Erythroblast (primary cell): ENCODE data around the gene TSR3.

Source experiments
- DNase-seq, 2 experiments: peaks; one replicate each; lab custom pipeline; 2025; lab: John Stamatoyannopoulos, UW
- GATA1 ChIP-seq: IDR thresholded peaks from 2 replicates; pipeline ENCODE4 v1.6.1; 2011; ENCODE audit warnings: low read depth, mild to moderate bottlenecking, control low read depth, low read length, moderate library complexity
- POLR2A ChIP-seq: IDR thresholded peaks from 2 replicates; pipeline ENCODE4 v1.6.1; 2011; ENCODE audit warnings: mild to moderate bottlenecking, low read length

The TSR3 gene

DNA sequence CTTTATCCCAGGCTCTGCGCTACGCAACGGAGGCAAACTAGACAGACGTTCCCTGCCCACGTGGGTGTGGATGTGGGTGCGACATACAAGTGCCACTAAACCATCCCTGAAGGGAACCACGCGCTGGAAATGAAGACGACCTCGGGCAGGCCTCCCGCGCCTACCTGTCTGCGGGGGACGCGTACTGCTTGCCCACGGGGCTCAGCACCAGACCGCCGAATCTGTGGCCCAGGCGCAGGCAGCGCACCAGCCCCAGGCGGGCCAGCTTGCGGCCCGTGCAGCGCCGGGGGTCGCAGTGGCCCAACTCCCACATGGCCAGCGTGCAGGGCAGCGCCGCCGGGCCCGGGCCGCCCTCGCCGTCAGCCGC lies 480 bp downstream of the TSR3 start:
- TF ChIP-seq GATA1 = no peak
- no peak for TF ChIP-seq POLR2A
- DNase-seq = peak; percentile 51 to 56

DNA sequence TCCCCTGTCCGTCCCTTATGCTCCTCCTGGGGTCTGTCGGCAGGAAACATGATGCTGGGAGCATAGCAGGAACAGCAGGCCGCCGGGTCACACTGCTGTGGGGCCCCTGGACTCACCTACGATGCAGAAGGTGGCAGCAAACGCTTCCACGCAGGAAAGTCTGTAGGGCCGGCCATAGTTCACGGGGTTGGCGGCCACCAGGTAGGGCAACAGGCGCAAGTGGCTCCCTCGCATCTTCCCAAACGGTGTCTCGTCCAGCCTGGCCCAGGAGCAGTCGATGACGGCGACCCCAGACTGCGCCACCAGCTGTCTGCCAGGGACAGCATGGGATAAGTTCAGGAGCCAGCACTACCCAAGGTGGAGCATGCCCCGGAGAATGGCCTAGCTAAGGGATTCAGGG lies 987 bp downstream of the TSR3 start:
- no peak for TF ChIP-seq POLR2A
- TF ChIP-seq GATA1 = no peak
- DNase-seq = no peak

- no peak for DNase-seq
- TF ChIP-seq POLR2A = no peak
- no peak for TF ChIP-seq GATA1
Observed at GRCh38 chr16:1349951-1350350, 1.7 kb downstream of the TSR3 start.

GRCh38 chr16:1349351-1349750 lies 2.3 kb downstream of the TSR3 start:
- TF ChIP-seq GATA1 = no peak
- TF ChIP-seq POLR2A = no peak
- no peak for DNase-seq

DNA sequence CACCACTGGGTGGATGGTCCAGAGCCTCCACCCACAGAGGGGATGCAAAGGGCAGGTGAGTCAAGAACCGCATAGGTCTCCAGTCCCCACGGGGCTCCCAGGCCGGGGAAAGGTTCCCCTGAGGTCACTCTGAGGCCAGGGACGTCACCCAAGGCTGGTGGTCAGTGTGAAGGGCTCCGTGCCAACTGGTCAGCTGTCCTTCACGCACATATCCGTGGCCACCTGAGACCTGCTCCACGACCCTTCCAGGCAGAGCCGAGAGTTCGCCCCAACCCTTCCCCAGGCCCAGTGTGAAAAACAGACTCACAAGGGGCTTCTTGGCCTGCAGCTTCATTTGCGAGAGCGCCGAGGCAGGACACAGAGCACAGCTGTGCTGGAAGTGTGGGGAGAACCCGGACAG lies 2.8 kb downstream of the TSR3 start:
- TF ChIP-seq GATA1 = no peak
- TF ChIP-seq POLR2A = no peak
- DNase-seq = no peak

- no peak for DNase-seq
- TF ChIP-seq GATA1 = no peak
- no peak for TF ChIP-seq POLR2A
Observed at GRCh38 chr16:1348441-1348840, 3.2 kb downstream of the TSR3 start.

- no peak for TF ChIP-seq POLR2A
- TF ChIP-seq GATA1 = no peak
- no peak for DNase-seq
Observed at GRCh38 chr16:1347962-1348361, 3.7 kb downstream of the TSR3 start.

GRCh38 chr16:1347286-1347855 lies 4.3 kb downstream of the TSR3 start:
- TF ChIP-seq GATA1 (no peak), POLR2A (no peak)
- no peak for DNase-seq

GRCh38 chr16:1346422-1347285 lies 5.0 kb downstream of the TSR3 start:
- no peak for DNase-seq
- TF ChIP-seq POLR2A (no peak), GATA1 (no peak)

GRCh38 chr16:1345651-1346421 lies 5.8 kb downstream of the TSR3 start:
- no peak for DNase-seq
- TF ChIP-seq GATA1 (no peak), POLR2A (no peak)

DNA sequence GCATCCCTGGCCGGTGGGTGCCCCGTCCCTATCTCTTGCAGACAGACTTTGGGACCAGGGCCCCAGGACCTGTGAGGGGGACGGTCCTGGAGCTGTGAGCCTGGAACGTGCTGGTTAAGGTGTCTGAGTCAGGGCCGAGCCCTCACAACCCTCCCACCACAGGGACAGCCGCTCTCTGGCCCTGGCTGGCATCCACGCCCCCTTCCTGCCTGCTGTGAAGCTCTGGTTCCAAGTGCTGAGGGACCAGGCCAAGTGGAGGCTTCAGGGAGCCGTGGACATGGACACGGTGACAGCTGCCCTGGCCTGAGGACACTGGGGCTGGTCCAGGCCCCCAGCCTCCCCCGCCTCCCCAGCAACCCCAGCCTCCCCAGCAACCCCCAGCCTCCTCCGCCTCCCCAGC lies 6.6 kb downstream of the TSR3 start:
- TF ChIP-seq GATA1 (no peak), POLR2A (no peak)
- no peak for DNase-seq

GRCh38 chr16:1344499-1344898 lies 7.2 kb downstream of the TSR3 start:
- TF ChIP-seq POLR2A (no peak), GATA1 (no peak)
- no peak for DNase-seq

DNA sequence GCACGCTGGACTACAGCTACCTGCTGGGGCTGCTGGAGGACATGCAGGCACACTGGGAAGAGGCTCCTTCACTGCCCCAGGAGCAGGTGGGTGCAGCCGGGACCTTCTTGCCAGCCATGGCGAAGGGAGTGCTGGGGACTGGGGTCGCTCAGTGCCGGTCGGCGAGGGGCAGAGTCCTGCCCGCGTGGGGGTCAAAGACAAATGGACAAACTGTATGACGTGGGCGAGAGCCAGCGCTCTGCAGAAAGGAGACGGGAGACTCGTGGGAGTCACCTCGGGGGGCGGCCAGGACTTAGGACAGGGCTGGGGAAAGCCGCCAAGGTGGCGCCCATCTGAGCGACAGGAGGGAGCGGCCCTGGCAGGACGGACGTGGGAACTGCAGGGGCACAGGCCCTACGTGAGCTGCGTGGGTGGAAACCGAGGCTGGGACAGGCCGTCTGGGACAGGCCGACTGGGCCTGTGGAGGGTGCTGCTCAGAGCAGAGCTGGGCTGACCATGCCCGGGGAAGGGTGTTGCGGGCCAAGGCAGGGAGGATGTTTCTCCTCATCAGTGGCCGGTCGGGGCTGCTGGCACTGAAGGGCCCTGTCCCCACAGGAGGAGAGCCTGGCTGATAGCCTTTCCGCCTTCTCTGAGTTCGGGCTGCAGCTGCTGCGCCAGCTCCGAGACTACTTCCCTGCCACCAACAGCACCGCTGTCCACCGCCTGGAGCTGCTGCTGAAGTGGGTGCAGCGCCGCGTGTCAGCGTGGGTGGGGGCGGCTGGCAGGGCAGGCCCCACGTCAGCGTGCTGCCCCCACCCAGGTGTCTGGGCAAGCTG lies 8.0 kb downstream of the TSR3 start:
- DNase-seq = no peak
- TF ChIP-seq GATA1 (no peak), POLR2A (no peak)
